Measurements from ENCODE around the gene TRAT1. TPM values are rescaled to one million over a fixed set of nuclear protein-coding genes. Genes with fewer than 3 reads are reported as not detected.

TRAT1 gene
- total and polyA plus RNA-seq, 2 donors (not counting 1 experiment from before 2014, with no cell fraction given) = 0.34 TPM; not detected in 1

DNA sequence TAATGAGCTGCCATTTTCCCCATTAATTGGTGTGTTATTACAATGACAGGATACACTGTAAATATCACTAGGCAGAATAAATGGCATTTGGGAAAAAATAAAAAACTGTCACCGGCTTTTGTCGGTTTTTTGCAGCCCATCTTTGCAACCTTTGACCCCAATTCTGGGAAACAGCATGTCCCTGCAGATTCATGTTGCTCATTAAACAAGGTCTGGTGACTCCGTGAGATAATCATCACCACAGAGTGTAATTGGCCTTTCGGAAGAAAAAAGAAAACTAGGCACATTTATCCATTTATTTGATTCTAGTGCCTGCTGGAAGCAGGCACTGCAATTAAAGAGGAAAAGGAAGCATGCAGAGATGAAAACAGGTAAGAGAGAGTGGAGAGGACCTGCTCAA, 64.5 kb downstream of the TRAT1 start:
- H2AFZ ChIP-seq (ENCODE audit: insufficient read depth, low read depth, low read length, poor library complexity, severe bottlenecking) = no peak overlapping the region
- no peak overlapping the region for H3K4me3 ChIP-seq (ENCODE audit: control extremely low read depth in 1 of 5, extremely low read depth in 1 of 5, insufficient read depth in 1 of 5, low read depth in 2 of 5, low read length in 4 of 5)
- POLR2A ChIA-PET = no interaction called here
- no peak overlapping the region for H3K27ac Mint-ChIP-seq
- no peaks in the 10 kb centered on the region for H3K9me3 ChIP-seq (ENCODE audit: control extremely low read depth in 1 of 3, control insufficient read depth in 2 of 3, insufficient read depth in 1 of 3, low read length in 2 of 3)
- H3K9me3 Mint-ChIP-seq (ENCODE audit: insufficient read depth) = no peaks in the 10 kb centered on the region
- no peak overlapping the region for H3K9ac ChIP-seq (ENCODE audit: low read length)
- no peak overlapping the region for H3K4me2 ChIP-seq (replicated peaks; ENCODE audit: low read depth, low read length, poor library complexity, severe bottlenecking)
- H3K79me2 ChIP-seq (ENCODE audit: control insufficient read depth, insufficient read depth, low read length) = no peaks in the 10 kb centered on the region
- intact Hi-C loops (cut with micrococcal nuclease) = no loop called here
- H3K4me1 Mint-ChIP-seq = no peaks in the 10 kb centered on the region
- H3K4me3 Mint-ChIP-seq = no peak overlapping the region
- no peaks in the 10 kb centered on the region for H3K27me3 Mint-ChIP-seq
- 100% methylated on average over 3 of the region's 4 CpGs for WGBS (ENCODE audit: insufficient coverage)
- no peak for DNase-seq
- no peak for TF ChIP-seq EZH2 (IDR thresholded peaks at IDR 0.05; ENCODE audit: borderline replicate concordance, insufficient read depth, low read depth, low read length, poor library complexity, severe bottlenecking)
- TF ChIP-seq, protein P1, sequence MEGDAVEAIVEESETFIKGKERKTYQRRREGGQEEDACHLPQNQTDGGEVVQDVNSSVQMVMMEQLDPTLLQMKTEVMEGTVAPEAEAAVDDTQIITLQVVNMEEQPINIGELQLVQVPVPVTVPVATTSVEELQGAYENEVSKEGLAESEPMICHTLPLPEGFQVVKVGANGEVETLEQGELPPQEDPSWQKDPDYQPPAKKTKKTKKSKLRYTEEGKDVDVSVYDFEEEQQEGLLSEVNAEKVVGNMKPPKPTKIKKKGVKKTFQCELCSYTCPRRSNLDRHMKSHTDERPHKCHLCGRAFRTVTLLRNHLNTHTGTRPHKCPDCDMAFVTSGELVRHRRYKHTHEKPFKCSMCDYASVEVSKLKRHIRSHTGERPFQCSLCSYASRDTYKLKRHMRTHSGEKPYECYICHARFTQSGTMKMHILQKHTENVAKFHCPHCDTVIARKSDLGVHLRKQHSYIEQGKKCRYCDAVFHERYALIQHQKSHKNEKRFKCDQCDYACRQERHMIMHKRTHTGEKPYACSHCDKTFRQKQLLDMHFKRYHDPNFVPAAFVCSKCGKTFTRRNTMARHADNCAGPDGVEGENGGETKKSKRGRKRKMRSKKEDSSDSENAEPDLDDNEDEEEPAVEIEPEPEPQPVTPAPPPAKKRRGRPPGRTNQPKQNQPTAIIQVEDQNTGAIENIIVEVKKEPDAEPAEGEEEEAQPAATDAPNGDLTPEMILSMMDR (IDR thresholded peaks at IDR 0.05) = no peak
- no peak overlapping the region for H3K27ac ChIP-seq (ENCODE audit: low read length in 2 of 2)
- no peaks in the 10 kb centered on the region for H3K36me3 ChIP-seq (replicated peaks in 1 of 2; ENCODE audit: control extremely low read depth in 1 of 2, control insufficient read depth in 1 of 2, extremely low read depth in 1 of 2, insufficient read depth in 2 of 2, low read length in 1 of 2)
- CTCF ChIA-PET = no interaction called here
- ATAC-seq (ENCODE audit: low read depth) = no peak
- H3K27me3 ChIP-seq (replicated peaks in 1 of 4; ENCODE audit: control extremely low read depth in 1 of 4, control insufficient read depth in 3 of 4, insufficient read depth in 4 of 4, low read length in 3 of 4) = peaks cover 0 to 3% (median 0%) of the 10 kb centered on the region in 4 experiments
- H3K4me1 ChIP-seq (ENCODE audit: control insufficient read depth in 2 of 2, insufficient read depth in 2 of 2, low read length in 2 of 2) = no peaks in the 10 kb centered on the region
- H4K20me1 ChIP-seq (ENCODE audit: control insufficient read depth, insufficient read depth, low read length, poor library complexity, severe bottlenecking) = no peaks in the 10 kb centered on the region

DNA sequence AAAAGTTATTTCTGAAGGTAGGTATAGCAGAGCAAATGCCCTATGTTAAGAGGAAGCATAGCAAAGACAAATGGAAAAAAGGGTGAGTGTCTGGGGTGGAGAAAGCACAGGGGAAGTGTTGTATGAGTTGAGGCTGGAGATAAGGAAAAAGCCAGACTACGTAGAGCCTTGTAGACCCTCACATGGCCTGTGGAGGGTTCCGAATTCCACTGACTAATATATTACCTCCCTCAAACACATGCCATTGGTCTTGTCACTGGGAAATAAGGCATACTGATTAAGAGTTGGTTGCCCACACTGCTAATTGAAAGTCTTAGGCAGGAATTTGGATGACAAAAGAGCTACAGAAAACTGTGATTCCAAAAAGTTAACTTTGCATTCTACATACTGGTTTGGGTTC, 65.2 kb downstream of the TRAT1 start:
- Mint-ChIP-seq H3K9me3 (ENCODE audit: insufficient read depth) (no peaks in the 10 kb centered on the region), H3K27me3 (no peaks in the 10 kb centered on the region), H3K4me1 (no peaks in the 10 kb centered on the region), H3K27ac (no peak overlapping the region), H3K4me3 (no peak overlapping the region)
- DNase-seq (no peak), ATAC-seq (ENCODE audit: low read depth) (no peak)
- no peak overlapping the region for H2AFZ ChIP-seq (ENCODE audit: insufficient read depth, low read depth, low read length, poor library complexity, severe bottlenecking)
- no peaks in the 10 kb centered on the region for H3K4me1 ChIP-seq (ENCODE audit: control insufficient read depth in 2 of 2, insufficient read depth in 2 of 2, low read length in 2 of 2)
- H3K27ac ChIP-seq (ENCODE audit: low read length in 2 of 2) = no peak overlapping the region
- H3K79me2 ChIP-seq (ENCODE audit: control insufficient read depth, insufficient read depth, low read length) = no peaks in the 10 kb centered on the region
- H3K4me3 ChIP-seq (ENCODE audit: control extremely low read depth in 1 of 5, extremely low read depth in 1 of 5, insufficient read depth in 1 of 5, low read depth in 2 of 5, low read length in 4 of 5) = no peak overlapping the region
- ChIA-PET POLR2A (no interaction called here), CTCF (interaction anchor here (0.7 kb wide), 1 partner anchor 43 kb away, joined by 3 read pairs; no protein-coding TSS in a partner anchor)
- intact Hi-C loops (cut with micrococcal nuclease) = no loop called here
- no CpG with 5 or more reads among the region's 2 CpGs for WGBS (ENCODE audit: insufficient coverage)
- no peaks in the 10 kb centered on the region for H3K9me3 ChIP-seq (ENCODE audit: control extremely low read depth in 1 of 3, control insufficient read depth in 2 of 3, insufficient read depth in 1 of 3, low read length in 2 of 3)
- H3K4me2 ChIP-seq (replicated peaks; ENCODE audit: low read depth, low read length, poor library complexity, severe bottlenecking) = no peak overlapping the region
- H4K20me1 ChIP-seq (ENCODE audit: control insufficient read depth, insufficient read depth, low read length, poor library complexity, severe bottlenecking) = no peaks in the 10 kb centered on the region
- H3K9ac ChIP-seq (ENCODE audit: low read length) = no peak overlapping the region
- TF ChIP-seq, protein P1 (IDR thresholded peaks at IDR 0.05) = no peak
- TF ChIP-seq EZH2 (IDR thresholded peaks at IDR 0.05; ENCODE audit: borderline replicate concordance, insufficient read depth, low read depth, low read length, poor library complexity, severe bottlenecking) = no peak
- H3K27me3 ChIP-seq (replicated peaks in 1 of 4; ENCODE audit: control extremely low read depth in 1 of 4, control insufficient read depth in 3 of 4, insufficient read depth in 4 of 4, low read length in 3 of 4) = peaks cover 0 to 3% (median 0%) of the 10 kb centered on the region in 4 experiments
- H3K36me3 ChIP-seq (replicated peaks in 1 of 2; ENCODE audit: control extremely low read depth in 1 of 2, control insufficient read depth in 1 of 2, extremely low read depth in 1 of 2, insufficient read depth in 2 of 2, low read length in 1 of 2) = no peaks in the 10 kb centered on the region
